ENCODE data around the gene LGALS13. TPM values are rescaled to one million over a fixed set of nuclear protein-coding genes. Genes with fewer than 3 reads are reported as not detected.

The LGALS13 gene
- total and polyA plus RNA-seq, 2 experiments from 2014 or later: not detected

DNA sequence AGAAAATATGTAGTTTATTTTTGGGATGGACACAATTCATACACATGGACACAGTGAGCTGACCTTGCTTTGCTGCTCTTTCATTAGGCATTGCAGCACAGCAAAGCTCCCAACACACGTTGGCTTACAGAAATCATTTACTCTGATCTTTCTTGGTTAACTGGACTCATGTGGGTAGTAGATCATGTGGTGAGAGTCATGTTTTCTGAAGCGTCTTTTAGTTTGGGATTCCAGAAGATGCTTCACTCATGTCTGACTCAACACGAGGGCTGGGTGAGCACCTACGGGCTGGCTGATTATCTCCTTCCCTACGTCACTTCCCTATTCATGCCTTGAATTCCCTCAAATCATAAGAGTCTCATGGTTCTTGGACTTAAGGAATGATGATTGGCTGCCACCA is 41.3 kb downstream of the LGALS13 start:
- TF ChIP-seq, protein P1, sequence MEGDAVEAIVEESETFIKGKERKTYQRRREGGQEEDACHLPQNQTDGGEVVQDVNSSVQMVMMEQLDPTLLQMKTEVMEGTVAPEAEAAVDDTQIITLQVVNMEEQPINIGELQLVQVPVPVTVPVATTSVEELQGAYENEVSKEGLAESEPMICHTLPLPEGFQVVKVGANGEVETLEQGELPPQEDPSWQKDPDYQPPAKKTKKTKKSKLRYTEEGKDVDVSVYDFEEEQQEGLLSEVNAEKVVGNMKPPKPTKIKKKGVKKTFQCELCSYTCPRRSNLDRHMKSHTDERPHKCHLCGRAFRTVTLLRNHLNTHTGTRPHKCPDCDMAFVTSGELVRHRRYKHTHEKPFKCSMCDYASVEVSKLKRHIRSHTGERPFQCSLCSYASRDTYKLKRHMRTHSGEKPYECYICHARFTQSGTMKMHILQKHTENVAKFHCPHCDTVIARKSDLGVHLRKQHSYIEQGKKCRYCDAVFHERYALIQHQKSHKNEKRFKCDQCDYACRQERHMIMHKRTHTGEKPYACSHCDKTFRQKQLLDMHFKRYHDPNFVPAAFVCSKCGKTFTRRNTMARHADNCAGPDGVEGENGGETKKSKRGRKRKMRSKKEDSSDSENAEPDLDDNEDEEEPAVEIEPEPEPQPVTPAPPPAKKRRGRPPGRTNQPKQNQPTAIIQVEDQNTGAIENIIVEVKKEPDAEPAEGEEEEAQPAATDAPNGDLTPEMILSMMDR (IDR thresholded peaks at IDR 0.05; ENCODE audit: poor library complexity): no peak
- TF ChIP-seq EZH2 (IDR thresholded peaks at IDR 0.05; ENCODE audit: borderline replicate concordance) (no peak), EZH2phosphoT487 (IDR thresholded peaks at IDR 0.05; ENCODE audit: low read depth, severe bottlenecking, unreplicated experiment) (no peak)
- Histone ChIP-seq H3K9me3 (ENCODE audit: low read depth) (no peaks in the 10 kb centered on the region), H3K36me3 (replicated peaks; ENCODE audit: insufficient read depth, low read depth) (no peaks in the 10 kb centered on the region), H3K9me2 (replicated peaks; ENCODE audit: insufficient read depth) (no peaks in the 10 kb centered on the region), H2AFZ (no peak overlapping the region), H3K79me2 (no peaks in the 10 kb centered on the region), H4K20me1 (ENCODE audit: insufficient read depth, poor library complexity, severe bottlenecking) (no peaks in the 10 kb centered on the region), H3K4me1 (ENCODE audit: insufficient read depth) (no peaks in the 10 kb centered on the region), H3K27me3 (no peaks in the 10 kb centered on the region), H3K27ac (no peak overlapping the region), H3K4me2 (no peak overlapping the region), H3K4me3 (no peak overlapping the region)
- 65% methylated on average over 5 of the region's 5 CpGs for WGBS (ENCODE audit: low lambda C conversion rate, missing lambda C conversion rate)
- DNase-seq (ENCODE audit: low spot score): no peak

GRCh38 chr19:39645800-39646411 is 43.6 kb downstream of the LGALS13 start:
- H3K36me3 ChIP-seq (replicated peaks; ENCODE audit: insufficient read depth, low read depth): no peaks in the 10 kb centered on the region
- H3K4me3 ChIP-seq: no peak overlapping the region
- no peaks in the 10 kb centered on the region for H3K9me2 ChIP-seq (replicated peaks; ENCODE audit: insufficient read depth)
- H3K9me3 ChIP-seq (ENCODE audit: low read depth): no peaks in the 10 kb centered on the region
- H3K79me2 ChIP-seq: no peaks in the 10 kb centered on the region
- peak; percentile 44 for DNase-seq (ENCODE audit: low spot score)
- 42% methylated on average over 6 of the region's 6 CpGs for WGBS (ENCODE audit: low lambda C conversion rate, missing lambda C conversion rate)
- no peaks in the 10 kb centered on the region for H4K20me1 ChIP-seq (ENCODE audit: insufficient read depth, poor library complexity, severe bottlenecking)
- H3K4me2 ChIP-seq: no peak overlapping the region
- no peaks in the 10 kb centered on the region for H3K4me1 ChIP-seq (ENCODE audit: insufficient read depth)
- no peak overlapping the region for H2AFZ ChIP-seq
- TF ChIP-seq EZH2phosphoT487 (IDR thresholded peaks at IDR 0.05; ENCODE audit: low read depth, severe bottlenecking, unreplicated experiment) (no peak), EZH2 (IDR thresholded peaks at IDR 0.05; ENCODE audit: borderline replicate concordance) (no peak)
- TF ChIP-seq, protein P1 (IDR thresholded peaks at IDR 0.05; ENCODE audit: poor library complexity): no peak
- H3K27ac ChIP-seq: no peak overlapping the region
- H3K27me3 ChIP-seq: no peaks in the 10 kb centered on the region

GRCh38 chr19:39647918-39648317 is 45.6 kb downstream of the LGALS13 start:
- Histone ChIP-seq H3K27ac (no peak overlapping the region), H3K4me1 (ENCODE audit: insufficient read depth) (no peaks in the 10 kb centered on the region), H3K4me2 (no peak overlapping the region), H3K9me3 (ENCODE audit: low read depth) (no peaks in the 10 kb centered on the region), H3K79me2 (no peaks in the 10 kb centered on the region), H3K4me3 (no peak overlapping the region), H3K9me2 (replicated peaks; ENCODE audit: insufficient read depth) (no peaks in the 10 kb centered on the region), H3K36me3 (replicated peaks; ENCODE audit: insufficient read depth, low read depth) (no peaks in the 10 kb centered on the region), H2AFZ (no peak overlapping the region), H4K20me1 (ENCODE audit: insufficient read depth, poor library complexity, severe bottlenecking) (no peaks in the 10 kb centered on the region), H3K27me3 (no peaks in the 10 kb centered on the region)
- DNase-seq (ENCODE audit: low spot score): no peak
- WGBS (ENCODE audit: low lambda C conversion rate, missing lambda C conversion rate): 60% methylated on average over 3 of the region's 3 CpGs
- TF ChIP-seq EZH2 (IDR thresholded peaks at IDR 0.05; ENCODE audit: borderline replicate concordance) (no peak), EZH2phosphoT487 (IDR thresholded peaks at IDR 0.05; ENCODE audit: low read depth, severe bottlenecking, unreplicated experiment) (no peak)
- TF ChIP-seq, protein P1 (IDR thresholded peaks at IDR 0.05; ENCODE audit: poor library complexity): no peak
